Measurements from ENCODE around the gene KBTBD2.
"Not testable (repeated sequence)": the region's sequence is repeated elsewhere in the genome, so short reads cannot be mapped to it uniquely, and the experiment has no call there.

The KBTBD2 gene

GRCh38 chr7:32891043-32891799 is at the start of gene KBTBD2:
TSS of gene KBTBD2 (minus strand) at chr7:32891760. CDS start at chr7:32879604, 12,156 bp downstream.
- ATAC-seq = peak; percentile 58 to 61

GRCh38 chr7:32941181-32941580 is 49.6 kb upstream of the KBTBD2 start:
- no peak for ATAC-seq

DNA sequence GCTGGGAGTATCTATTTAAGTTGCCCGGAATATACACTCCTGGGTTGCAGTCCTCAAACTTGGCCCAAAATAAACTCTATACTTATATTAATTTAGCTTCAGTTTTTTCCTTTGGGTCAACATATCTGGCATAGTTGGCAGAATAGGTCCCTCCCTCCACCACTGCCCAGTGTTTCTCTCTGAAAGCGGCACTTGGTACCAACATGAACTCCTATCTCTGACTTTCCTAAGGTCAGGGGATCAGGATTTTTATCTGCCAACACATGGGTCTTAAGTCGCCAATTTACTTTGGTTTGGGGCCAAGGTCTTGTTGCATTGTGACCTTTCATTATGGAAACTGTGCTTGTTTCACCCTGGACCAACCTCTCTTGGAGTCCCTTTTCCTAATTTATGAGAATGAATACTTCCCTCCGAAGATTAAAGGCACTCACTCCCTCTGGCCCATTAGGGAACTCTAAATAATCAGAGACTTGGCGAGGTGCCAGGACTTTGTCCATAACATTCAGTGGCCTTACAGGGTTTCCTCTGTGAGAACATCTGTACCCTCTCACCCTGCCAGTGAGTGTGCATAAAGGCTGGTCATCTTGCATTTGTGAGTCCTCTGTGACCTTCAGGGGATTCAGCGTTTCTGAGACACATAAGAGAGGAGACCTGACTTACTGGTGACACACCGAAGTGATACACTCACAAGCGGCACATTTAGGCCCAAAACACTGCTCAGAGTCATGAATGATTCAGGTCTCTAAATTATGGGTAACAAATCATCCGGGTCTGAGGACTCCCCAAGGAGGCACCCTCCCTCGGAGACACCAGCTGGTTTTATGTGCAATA is 46.0 kb upstream of the KBTBD2 start:
- no peak for ATAC-seq

DNA sequence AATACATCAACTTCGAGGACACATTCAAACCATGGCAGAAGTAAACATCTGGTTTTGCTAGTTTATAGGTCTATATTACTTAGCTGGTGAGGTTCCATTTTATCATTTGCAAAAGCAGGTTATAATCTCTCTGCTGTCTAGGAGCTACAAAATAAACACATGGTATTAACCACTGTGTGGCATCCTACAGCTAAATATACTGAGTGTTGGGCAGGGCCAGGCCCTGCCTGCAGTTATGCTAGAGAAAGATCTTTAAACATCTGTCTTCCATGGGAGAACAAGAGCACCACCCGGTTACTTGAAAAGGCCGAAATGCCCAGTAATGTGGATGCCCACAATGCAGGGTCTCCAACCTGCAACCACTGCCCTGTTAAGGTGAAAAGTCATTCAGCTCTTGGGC is 45.1 kb upstream of the KBTBD2 start:
- ATAC-seq = no peak

DNA sequence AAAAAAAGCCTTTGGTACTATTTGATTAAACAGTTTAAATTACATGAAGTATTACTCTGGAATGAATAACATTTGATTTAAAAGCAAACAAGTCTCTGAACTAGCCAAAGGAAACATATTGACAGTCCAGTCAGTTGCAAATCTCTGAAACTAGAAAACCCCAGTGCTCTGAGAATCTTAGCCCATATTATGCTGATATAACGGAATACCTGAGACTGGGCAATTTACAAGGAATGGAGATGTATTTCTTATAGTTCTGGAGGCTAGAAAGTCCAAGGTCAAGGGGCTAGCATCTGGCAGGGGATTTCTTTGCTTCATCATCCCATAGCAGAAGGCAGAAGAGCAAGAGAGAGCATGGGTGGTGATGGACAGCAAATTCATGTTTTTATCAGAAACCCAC is 44.0 kb upstream of the KBTBD2 start:
- ATAC-seq = no peak

- ATAC-seq = no peak
Measured at GRCh38 chr7:32930378-32930777, 38.8 kb upstream of the KBTBD2 start.

- no peak for ATAC-seq
Measured at GRCh38 chr7:32929430-32930143, 38.0 kb upstream of the KBTBD2 start.

DNA sequence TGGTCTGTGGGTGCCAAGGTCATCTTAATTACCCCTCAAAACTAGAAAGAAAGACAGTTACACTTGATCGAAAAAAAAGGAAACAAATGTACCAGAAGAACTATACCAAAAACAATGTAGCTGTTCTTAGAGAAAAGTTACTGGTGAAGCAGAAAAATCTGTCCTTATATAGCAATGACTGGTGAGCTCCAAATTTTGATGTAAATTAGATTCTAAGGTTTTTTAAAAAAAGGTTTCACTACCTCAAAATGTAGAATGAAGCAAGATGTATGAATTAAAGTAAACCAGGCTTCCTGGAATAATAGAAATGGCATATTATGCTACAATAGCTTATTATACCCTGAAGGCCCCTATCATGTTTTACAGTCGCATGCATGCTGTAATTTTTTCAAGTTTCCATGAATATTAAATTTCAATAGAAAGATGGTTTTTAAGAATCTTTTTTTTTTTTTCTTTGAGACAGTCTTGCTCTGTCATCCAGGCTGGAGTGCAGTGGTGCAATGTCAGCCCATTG is 37.3 kb upstream of the KBTBD2 start:
- no peak for ATAC-seq

DNA sequence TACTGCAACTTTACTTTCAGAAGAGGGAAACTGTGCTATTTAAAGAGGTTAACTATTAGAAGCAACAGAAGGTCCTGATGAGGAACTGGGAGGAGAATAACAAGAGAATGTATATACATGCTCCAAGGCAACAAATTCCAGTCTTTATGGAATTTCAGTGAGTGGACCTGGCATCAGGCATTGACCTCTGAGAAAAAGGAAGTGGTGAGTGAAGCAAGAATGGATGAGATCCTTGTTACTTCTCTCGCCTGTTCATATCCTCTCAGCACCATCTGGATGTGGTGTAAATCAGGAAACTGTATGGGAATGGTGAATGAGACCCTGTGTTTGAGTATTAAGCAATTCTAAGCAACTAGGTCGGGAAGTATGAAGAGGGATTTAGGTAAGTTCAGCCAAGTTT is 30.3 kb upstream of the KBTBD2 start:
- ATAC-seq = no peak

DNA sequence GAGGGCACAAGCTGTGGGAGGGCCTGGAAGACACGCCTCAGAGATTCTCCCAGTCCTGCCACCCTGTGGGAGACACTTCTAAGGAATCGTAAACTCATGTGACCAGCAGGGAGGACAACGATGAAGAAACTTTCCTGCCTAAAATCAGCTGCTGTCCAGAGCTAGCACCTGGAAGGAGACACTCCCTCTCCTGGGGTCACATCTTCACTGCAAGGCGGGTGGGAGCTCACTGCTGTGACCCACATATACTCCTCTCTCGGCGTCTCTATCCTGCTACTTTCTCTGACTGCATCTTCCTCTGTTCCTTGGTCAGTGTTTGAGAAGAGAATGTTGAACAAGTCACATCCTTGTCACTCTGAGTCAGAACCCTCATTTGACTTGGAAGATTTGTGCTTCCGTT is 25.4 kb upstream of the KBTBD2 start:
- ATAC-seq = not testable (repeated sequence)

DNA sequence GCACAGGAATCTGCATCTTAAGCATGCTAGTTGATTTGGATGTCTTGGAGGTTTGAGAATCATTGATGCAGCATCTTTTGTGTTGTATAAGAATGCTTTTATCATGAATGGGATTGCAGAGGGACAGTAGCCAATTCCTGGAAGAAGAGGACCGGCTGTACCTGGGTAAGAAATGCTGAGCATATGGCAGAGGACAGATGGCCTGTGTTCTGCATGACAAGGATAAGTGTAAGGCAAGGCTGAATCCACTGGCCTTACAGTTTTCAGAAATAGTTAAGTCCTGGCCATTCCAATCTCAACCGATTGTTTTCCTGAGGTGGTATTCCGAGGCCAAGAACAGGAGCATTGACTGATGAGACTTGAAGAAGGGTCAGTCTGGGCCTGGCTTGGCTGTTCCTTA is 24.4 kb upstream of the KBTBD2 start:
- no peak for ATAC-seq

- no peak for ATAC-seq
Measured at GRCh38 chr7:32915041-32915536, 23.5 kb upstream of the KBTBD2 start.

- ATAC-seq = peak in 1 of 2 donors; percentile 17
Measured at GRCh38 chr7:32914184-32914583, 22.6 kb upstream of the KBTBD2 start.

DNA sequence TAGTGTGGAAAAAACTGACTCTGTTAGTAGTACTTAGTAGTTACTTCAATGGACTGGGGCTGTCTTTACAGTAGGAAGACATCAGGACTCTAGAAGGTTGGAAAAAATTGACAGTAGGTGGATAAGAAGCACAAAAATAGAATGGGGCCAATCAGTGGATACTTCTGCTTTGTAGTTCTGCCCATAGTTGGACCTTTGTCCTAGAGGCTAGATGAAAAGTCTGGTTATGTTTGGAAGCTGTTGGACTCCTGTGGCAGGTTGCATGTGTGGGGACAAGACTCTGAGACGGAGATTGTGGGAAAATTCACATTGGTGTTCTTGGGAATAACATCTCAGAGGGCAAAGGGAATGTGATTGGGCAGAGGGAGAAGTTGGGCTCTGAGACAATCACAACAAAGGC is 18.6 kb upstream of the KBTBD2 start:
- no peak for ATAC-seq

DNA sequence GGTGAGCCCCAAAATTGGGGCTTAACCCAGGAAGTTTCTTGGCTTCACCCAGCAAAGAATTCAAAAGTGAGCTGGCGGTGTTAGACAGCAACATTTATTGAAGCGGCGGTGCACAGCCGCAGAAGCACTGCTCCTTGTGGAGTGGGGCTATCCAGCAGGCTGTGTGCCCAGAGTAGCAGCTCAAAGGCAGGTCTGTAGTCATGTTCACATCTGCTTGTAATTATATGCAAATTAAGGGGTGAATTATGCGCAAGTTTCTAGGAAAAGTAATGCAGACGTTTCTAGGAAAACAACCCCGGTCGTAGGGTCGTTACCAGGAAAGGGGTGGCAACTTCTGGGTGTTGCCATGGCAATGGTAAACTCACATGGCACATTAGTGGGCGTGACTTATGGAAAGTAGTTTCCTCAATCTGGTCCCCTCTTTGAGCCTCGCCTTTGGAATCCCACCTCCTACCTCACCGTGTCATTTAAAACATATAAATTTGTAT is 13.7 kb upstream of the KBTBD2 start:
- ATAC-seq = peak; percentile 95

DNA sequence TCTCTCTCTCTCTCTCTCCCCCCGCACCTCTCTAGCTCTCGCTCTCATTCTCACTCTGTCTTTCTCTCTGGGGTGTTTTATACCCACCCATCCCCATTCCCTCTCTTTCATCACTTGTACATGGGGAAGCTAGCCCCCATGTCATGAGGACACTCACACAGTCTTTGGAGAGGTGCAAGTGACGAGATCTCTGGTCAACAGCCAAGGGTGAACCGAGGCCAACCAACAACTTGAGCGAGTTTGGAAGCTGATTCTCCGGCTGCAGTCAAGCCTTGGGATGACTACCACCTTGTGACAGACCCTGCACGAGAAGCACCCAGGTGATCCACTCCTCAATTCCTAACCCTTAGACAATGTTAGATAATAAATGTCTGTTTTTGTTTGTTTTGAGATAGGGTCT is 10.1 kb upstream of the KBTBD2 start:
- no peak for ATAC-seq

GRCh38 chr7:32900433-32900995 is 9.0 kb upstream of the KBTBD2 start:
- no peak for ATAC-seq

DNA sequence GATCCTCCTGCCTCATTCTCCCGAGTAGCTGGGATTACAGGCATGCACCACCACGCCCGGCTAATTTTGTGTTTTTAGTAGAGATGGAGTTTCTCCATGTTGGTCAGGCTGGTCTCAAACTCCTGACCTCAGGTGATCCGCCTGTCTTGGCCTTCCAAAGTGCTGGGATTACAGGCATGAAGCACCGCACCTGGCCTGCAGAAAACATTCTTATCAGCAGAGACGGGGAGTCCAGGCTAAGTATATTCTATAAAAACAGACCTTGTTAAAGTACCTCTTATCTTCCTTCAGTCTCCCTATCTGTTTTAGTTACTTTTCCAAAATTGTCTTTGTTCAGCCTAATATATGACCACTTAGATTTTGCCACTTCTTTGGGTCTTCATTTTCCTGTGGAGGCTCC is 5.8 kb upstream of the KBTBD2 start:
- ATAC-seq = not testable (repeated sequence)

- ATAC-seq = no peak
Measured at GRCh38 chr7:32896564-32897347, 5.2 kb upstream of the KBTBD2 start.

DNA sequence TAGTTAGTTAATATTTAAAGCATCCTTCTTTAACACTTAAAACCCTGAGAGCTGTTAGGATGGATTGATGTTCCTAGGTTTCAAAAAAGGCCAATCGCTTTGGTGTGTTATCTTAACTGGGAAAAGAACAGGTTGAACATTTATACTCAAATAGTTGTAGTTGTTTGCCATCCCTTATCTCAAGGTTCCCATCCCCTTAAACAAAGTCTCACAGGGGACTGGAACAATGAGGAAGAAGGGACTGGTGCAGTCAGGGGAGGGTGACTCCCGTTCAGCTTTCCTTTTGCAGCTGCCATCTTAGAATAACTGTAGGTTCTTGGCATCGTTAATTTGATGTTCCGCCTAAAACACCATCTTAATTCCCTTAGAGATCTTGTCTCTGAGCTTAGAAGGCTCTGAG is 2.6 kb upstream of the KBTBD2 start:
- ATAC-seq = no peak

DNA sequence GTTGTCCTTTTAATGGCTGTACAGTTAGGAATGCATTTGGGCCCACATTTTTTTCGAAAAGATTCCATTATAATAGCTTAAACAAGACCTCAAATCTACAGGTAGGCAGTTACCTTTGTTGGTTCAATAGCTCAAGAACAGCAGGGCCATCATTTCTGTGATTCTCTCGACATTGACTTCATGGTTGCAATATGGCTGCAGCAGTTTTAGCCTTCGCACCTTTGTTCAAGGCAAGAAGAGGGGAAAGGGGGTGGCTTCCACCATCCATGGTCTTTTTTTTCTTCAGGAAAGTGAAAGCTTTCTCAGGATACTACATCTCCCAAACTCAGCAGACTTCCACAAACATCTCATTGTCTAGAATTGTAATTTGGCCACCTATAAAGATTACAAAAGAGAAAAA is 2.2 kb upstream of the KBTBD2 start:
- ATAC-seq = no peak

DNA sequence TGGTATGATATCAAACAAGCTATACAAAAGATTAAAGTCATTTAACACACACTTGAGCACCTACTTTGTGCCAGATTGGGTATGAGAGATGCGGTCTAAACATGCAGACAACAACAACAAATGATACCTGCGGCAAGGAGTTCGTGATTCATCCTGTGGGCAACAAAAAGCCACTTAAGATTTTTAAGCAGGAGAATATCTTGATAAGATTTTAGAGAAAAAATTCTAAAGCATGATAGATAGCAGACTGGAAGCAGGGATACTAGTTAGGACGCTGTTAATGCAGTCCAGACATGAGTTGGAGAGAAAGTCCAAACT is 1.6 kb upstream of the KBTBD2 start:
- peak in 1 of 2 donors; percentile 2 for ATAC-seq
